NCI-H187 (cell line): ENCODE data around the gene MARCKSL1.
"Not testable (repeated sequence)": the region's sequence is repeated elsewhere in the genome, so short reads cannot be mapped to it uniquely, and the experiment has no call there.

Source experiments
- DNase-seq, 2 experiments: peaks; one replicate each; lab custom pipeline; 2025; lab: John Stamatoyannopoulos, UW

Gene MARCKSL1

GRCh38 chr1:32333251-32333963 lies 2.6 kb downstream of the MARCKSL1 start:
- DNase-seq, result no peak

- no peak for DNase-seq
These were observed 3.5 kb downstream of the MARCKSL1 start for GRCh38 chr1:32332290-32333079.

GRCh38 chr1:32331549-32331948 lies 4.5 kb downstream of the MARCKSL1 start:
- no peak for DNase-seq

GRCh38 chr1:32330558-32331151 lies 5.4 kb downstream of the MARCKSL1 start:
- DNase-seq, result no peak

- DNase-seq, result no peak
These were observed 6.0 kb downstream of the MARCKSL1 start for GRCh38 chr1:32329931-32330466.

GRCh38 chr1:32327204-32327603 lies 8.8 kb downstream of the MARCKSL1 start:
- DNase-seq, result no peak

- no peak for DNase-seq
These were observed 14.2 kb downstream of the MARCKSL1 start for GRCh38 chr1:32321712-32322291.

- DNase-seq, result no peak
These were observed 17.7 kb downstream of the MARCKSL1 start for GRCh38 chr1:32318127-32318869.

- no peak for DNase-seq
These were observed 19.1 kb downstream of the MARCKSL1 start for GRCh38 chr1:32316903-32317277.

GRCh38 chr1:32311709-32312393 lies 24.2 kb downstream of the MARCKSL1 start:
- peak; percentile 41 to 44 for DNase-seq

- DNase-seq, result no peak
These were observed 26.1 kb downstream of the MARCKSL1 start for GRCh38 chr1:32309960-32310359.

GRCh38 chr1:32307324-32307723 lies 28.7 kb downstream of the MARCKSL1 start:
- no peak for DNase-seq

- DNase-seq, result no peak
These were observed 30.7 kb downstream of the MARCKSL1 start for GRCh38 chr1:32305310-32305709.

- DNase-seq, result no peak
These were observed 31.9 kb downstream of the MARCKSL1 start for GRCh38 chr1:32303997-32304622.

- no peak for DNase-seq
These were observed 32.7 kb downstream of the MARCKSL1 start for GRCh38 chr1:32303358-32303757.

GRCh38 chr1:32299327-32299726 lies 36.7 kb downstream of the MARCKSL1 start:
- DNase-seq, result no peak

- not testable (repeated sequence) for DNase-seq
These were observed 37.8 kb downstream of the MARCKSL1 start for GRCh38 chr1:32298211-32298610.

GRCh38 chr1:32291708-32292538 lies 44.1 kb downstream of the MARCKSL1 start, which contains the start of gene HDAC1:
HDAC1 (plus strand) TSS chr1:32292083; CDS start chr1:32292170, 87 bp downstream.
- peak; percentile 84 to 94 for DNase-seq

GRCh38 chr1:32291145-32291707 lies 44.8 kb downstream of the MARCKSL1 start:
- no peak for DNase-seq
